ENCODE results near the gene GRAP2. TPM values are rescaled to one million over a fixed set of nuclear protein-coding genes. Genes with fewer than 3 reads are reported as not detected.

Gene GRAP2
- total RNA-seq, 4 donors from 2014 or later = 1.4 to 5.8 (median 3.9) TPM

DNA sequence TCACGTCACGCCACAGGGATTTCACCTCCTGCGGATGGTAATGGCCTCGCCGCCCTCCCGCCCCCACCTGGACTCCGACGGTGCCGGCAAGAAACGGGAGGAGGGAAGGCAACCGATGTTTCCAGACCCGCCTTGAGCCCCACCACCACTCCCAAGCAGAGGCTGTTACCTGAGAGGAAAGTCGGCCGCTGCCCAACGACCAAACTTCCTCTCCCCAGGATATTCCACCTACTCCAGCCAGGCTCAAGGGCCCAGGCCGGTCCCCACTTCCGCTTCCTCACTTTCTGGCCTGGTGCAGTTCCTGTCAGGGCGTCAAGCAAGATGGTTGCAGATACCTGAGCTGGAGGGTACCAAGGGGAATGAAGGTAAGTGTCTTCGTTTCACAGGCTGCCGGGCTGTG is 7.4 kb upstream of the GRAP2 start, which contains the start of gene ENTHD1:
TSS of gene ENTHD1 (minus strand) at position 235 of the 400 bp plus-strand sequence. CDS start 6,012 bp downstream, outside the sequence.
- Histone ChIP-seq H3K27ac (replicated peaks in 1 of 4) (no peak within 1 kb of the TSS), H3K27me3 (peaks cover 0 to 16% (median 0%) of the 10 kb centered on the region in 4 donors), H3K9me3 (no peaks in the 10 kb centered on the region), H3K36me3 (no peaks in the 10 kb centered on the region), H3K4me1 (no peaks in the 10 kb centered on the region), H3K4me3 (no peak within 1 kb of the TSS)
- TF ChIP-seq POLR2A (IDR thresholded peaks at IDR 0.05; ENCODE audit: low read depth) (no peak), POLR2AphosphoS5 (IDR thresholded peaks at IDR 0.05) (no peak), CTCF (IDR thresholded peaks at IDR 0.05) (no peak), EP300 (IDR thresholded peaks at IDR 0.05) (no peak)
- no peak for DNase-seq (ENCODE audit: extremely low spot score)
- intact Hi-C loops (cut with DNase I) = no loop called here
- 74% methylated on average over 9 of the region's 20 CpGs for WGBS

- TF ChIP-seq POLR2A (IDR thresholded peaks at IDR 0.05; ENCODE audit: low read depth) (no peak), CTCF (IDR thresholded peaks at IDR 0.05) (no peak), EP300 (IDR thresholded peaks at IDR 0.05) (no peak), POLR2AphosphoS5 (IDR thresholded peaks at IDR 0.05) (no peak)
- 40% methylated on average over 7 of the region's 7 CpGs for WGBS
- intact Hi-C loops (cut with DNase I) = no loop called here
- H3K27me3 ChIP-seq = peaks cover 0 to 11% (median 0%) of the 10 kb centered on the region in 4 donors
- no peaks in the 10 kb centered on the region for H3K4me1 ChIP-seq
- DNase-seq (ENCODE audit: extremely low spot score) = no peak
- H3K9me3 ChIP-seq = no peaks in the 10 kb centered on the region
- H3K27ac ChIP-seq (replicated peaks in 1 of 4) = no peak overlapping the region
- no peak overlapping the region for H3K4me3 ChIP-seq
- H3K36me3 ChIP-seq = no peaks in the 10 kb centered on the region
Observed at GRCh38 chr22:39894554-39895092, 6.3 kb upstream of the GRAP2 start.

GRCh38 chr22:39895682-39896081 is 5.2 kb upstream of the GRAP2 start:
- H3K4me1 ChIP-seq = no peaks in the 10 kb centered on the region
- intact Hi-C loops (cut with DNase I) = no loop called here
- no peak overlapping the region for H3K27ac ChIP-seq (replicated peaks in 1 of 4)
- peaks cover 0 to 9% (median 0%) of the 10 kb centered on the region in 4 donors for H3K27me3 ChIP-seq
- TF ChIP-seq POLR2A (IDR thresholded peaks at IDR 0.05; ENCODE audit: low read depth) (no peak), CTCF (IDR thresholded peaks at IDR 0.05) (no peak), POLR2AphosphoS5 (IDR thresholded peaks at IDR 0.05) (no peak), EP300 (IDR thresholded peaks at IDR 0.05) (no peak)
- no peak for DNase-seq (ENCODE audit: extremely low spot score)
- H3K36me3 ChIP-seq = no peaks in the 10 kb centered on the region
- WGBS = 81% methylated on average over 1 of the region's 1 CpG
- H3K9me3 ChIP-seq = no peaks in the 10 kb centered on the region
- no peak overlapping the region for H3K4me3 ChIP-seq

- Histone ChIP-seq H3K9me3 (no peaks in the 10 kb centered on the region), H3K4me3 (no peak overlapping the region), H3K36me3 (no peaks in the 10 kb centered on the region), H3K27me3 (peaks cover 0 to 9% (median 0%) of the 10 kb centered on the region in 4 donors), H3K4me1 (no peaks in the 10 kb centered on the region), H3K27ac (replicated peaks in 1 of 4) (no peak overlapping the region)
- WGBS = 79% methylated on average over 6 of the region's 6 CpGs
- no peak for TF ChIP-seq POLR2A (IDR thresholded peaks at IDR 0.05; ENCODE audit: low read depth)
- DNase-seq (ENCODE audit: extremely low spot score) = no peak
- intact Hi-C loops (cut with DNase I) = no loop called here
Observed at GRCh38 chr22:39896313-39896996, 4.4 kb upstream of the GRAP2 start.

GRCh38 chr22:39897841-39898240 is 3.0 kb upstream of the GRAP2 start:
- Histone ChIP-seq H3K9me3 (no peaks in the 10 kb centered on the region), H3K27me3 (peaks cover 0 to 8% (median 0%) of the 10 kb centered on the region in 4 donors), H3K4me3 (no peak overlapping the region), H3K36me3 (no peaks in the 10 kb centered on the region), H3K4me1 (no peaks in the 10 kb centered on the region), H3K27ac (replicated peaks in 1 of 4) (no peak overlapping the region)
- intact Hi-C loops (cut with DNase I) = no loop called here
- DNase-seq (ENCODE audit: extremely low spot score) = no peak
- WGBS = 90% methylated on average over 3 of the region's 3 CpGs
- TF ChIP-seq EP300 (IDR thresholded peaks at IDR 0.05) (no peak), POLR2AphosphoS5 (IDR thresholded peaks at IDR 0.05) (no peak), POLR2A (IDR thresholded peaks at IDR 0.05; ENCODE audit: low read depth) (no peak), CTCF (IDR thresholded peaks at IDR 0.05) (no peak)

Data from esophagus muscularis mucosa (tissue), 4 donors.